Transverse colon (tissue), 3 donors: Measurements from ENCODE around the gene MANBA.

Experiments
- CTCF ChIP-seq, 5 experiments: fragments of 200-600 bp in 3 of 5; fragments of 450-650 bp in 2 of 5; sonication (generic) in 3 of 5; IDR thresholded peaks; 1 replicate in 2 of 5; 2 replicates in 3 of 5; pipeline ENCODE4 v1.5.1; 2016 to 2017; ENCODE audit warnings: antibody characterized with exemption in 5 of 5, inconsistent platforms in 3 of 5, mild to moderate bottlenecking in 2 of 5, moderate library complexity in 1 of 5
- EP300 ChIP-seq: sonication (generic); formaldehyde crosslinking; IDR thresholded peaks from one replicate; pipeline ENCODE4 v1.6.1; 2017; ENCODE audit warnings: antibody characterized with exemption, low read depth

- no peak for TF ChIP-seq EP300
- TF ChIP-seq CTCF (IDR thresholded peaks at IDR 0.05), result no peak
These were observed 82.7 kb downstream of the MANBA start for GRCh38 chr4:102678107-102678506.
